Lower leg skin (tissue), 3 donors: ENCODE measurements around the gene RTN3.

ENCODE experiments used
- POLR2A ChIP-seq, 2 donors: fragments of 450-650 bp; IDR thresholded peaks; one replicate each; pipeline ENCODE4 v1.6.1; 2016 to 2017; ENCODE audit warnings: antibody characterized with exemption in 2 of 2, mild to moderate bottlenecking in 1 of 2, moderate library complexity in 1 of 2
- TF ChIP-seq, protein P1 (sequence below), 3 donors: fragments of 450-650 bp; IDR thresholded peaks; one replicate each; pipeline ENCODE4 v1.5.1; 2016; ENCODE audit warnings: antibody characterized with exemption in 3 of 3, mild to moderate bottlenecking in 3 of 3, moderate library complexity in 2 of 3

DNA sequence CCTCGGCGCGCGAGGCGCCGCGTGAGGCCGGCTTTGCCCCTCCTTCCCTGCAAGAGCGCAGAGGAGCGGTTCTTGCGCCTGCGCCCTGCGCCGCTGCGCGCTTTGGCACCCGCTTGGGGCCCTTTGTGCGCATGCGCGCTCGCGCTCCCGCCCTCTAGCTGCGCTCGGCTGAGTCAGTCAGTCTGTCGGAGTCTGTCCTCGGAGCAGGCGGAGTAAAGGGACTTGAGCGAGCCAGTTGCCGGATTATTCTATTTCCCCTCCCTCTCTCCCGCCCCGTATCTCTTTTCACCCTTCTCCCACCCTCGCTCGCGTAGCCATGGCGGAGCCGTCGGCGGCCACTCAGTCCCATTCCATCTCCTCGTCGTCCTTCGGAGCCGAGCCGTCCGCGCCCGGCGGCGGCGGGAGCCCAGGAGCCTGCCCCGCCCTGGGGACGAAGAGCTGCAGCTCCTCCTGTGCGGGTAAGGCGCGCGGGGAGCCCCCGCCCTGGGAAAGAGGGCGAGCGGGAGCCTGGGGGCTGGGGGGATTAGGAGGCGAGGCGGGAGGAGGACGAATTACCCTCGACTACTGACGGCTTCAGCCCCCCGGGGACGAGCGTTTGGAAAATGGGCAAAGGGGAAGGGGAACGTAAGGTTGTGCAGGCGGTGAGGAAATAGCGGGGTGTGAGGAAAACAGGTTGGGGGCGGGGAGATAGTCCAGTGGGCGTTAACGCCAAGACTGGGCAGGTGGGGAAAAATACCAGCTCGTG lies at the start of gene RTN3:
- TF ChIP-seq, protein P1, sequence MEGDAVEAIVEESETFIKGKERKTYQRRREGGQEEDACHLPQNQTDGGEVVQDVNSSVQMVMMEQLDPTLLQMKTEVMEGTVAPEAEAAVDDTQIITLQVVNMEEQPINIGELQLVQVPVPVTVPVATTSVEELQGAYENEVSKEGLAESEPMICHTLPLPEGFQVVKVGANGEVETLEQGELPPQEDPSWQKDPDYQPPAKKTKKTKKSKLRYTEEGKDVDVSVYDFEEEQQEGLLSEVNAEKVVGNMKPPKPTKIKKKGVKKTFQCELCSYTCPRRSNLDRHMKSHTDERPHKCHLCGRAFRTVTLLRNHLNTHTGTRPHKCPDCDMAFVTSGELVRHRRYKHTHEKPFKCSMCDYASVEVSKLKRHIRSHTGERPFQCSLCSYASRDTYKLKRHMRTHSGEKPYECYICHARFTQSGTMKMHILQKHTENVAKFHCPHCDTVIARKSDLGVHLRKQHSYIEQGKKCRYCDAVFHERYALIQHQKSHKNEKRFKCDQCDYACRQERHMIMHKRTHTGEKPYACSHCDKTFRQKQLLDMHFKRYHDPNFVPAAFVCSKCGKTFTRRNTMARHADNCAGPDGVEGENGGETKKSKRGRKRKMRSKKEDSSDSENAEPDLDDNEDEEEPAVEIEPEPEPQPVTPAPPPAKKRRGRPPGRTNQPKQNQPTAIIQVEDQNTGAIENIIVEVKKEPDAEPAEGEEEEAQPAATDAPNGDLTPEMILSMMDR (IDR thresholded peaks at IDR 0.05): no peak
- TF ChIP-seq POLR2A (IDR thresholded peaks at IDR 0.05): peak in 1 of 2 donors; percentile 72
